Stimulated activated CD4-positive, alpha-beta T cell treated with anti-CD3 and anti-CD28 coated beads, Interleukin-2, amount 100 ng/mL, for 24 hours (primary cell): ENCODE data around the gene CASQ2.

Experiments
- DNase-seq, 2 donors: peaks; one replicate each; pipeline ENCODE4 v3.0.0-alpha.2; 2020

The CASQ2 gene

DNA sequence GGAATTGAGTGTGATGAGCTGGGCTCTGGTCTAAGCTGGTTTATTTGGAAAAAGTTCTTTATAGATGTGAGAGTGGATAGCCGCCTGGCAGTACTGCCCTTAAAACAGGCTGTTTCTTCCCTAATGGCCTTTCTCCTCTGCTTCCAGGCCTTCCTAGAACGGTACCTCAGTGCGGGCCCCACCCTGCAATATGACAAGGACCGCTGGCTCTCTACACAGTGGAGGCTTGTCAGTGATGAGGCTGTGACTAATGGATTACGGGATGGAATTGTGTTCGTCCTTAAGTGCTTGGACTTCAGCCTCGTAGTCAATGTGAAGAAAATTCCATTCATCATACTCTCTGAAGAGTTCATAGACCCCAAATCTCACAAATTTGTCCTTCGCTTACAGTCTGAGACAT lies 77.5 kb downstream of the CASQ2 start:
- no peak for DNase-seq

DNA sequence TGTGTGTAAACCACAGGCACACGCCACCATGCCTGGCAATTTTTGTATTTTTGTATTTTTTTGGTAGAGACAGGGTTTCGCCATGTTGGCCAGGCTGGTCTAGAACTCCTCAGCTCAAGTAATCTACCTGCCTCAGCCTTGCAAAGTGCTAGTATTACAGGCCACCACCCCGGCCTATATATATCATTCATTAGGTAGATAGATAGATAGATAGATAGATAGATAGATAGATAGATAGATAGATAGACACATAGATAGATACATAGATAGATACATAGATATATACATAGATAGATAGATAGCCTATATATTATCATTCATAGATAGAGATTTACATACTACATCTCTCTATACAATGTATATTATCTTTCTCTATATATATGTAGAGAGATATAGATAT lies 80.8 kb downstream of the CASQ2 start:
- DNase-seq = no peak

DNA sequence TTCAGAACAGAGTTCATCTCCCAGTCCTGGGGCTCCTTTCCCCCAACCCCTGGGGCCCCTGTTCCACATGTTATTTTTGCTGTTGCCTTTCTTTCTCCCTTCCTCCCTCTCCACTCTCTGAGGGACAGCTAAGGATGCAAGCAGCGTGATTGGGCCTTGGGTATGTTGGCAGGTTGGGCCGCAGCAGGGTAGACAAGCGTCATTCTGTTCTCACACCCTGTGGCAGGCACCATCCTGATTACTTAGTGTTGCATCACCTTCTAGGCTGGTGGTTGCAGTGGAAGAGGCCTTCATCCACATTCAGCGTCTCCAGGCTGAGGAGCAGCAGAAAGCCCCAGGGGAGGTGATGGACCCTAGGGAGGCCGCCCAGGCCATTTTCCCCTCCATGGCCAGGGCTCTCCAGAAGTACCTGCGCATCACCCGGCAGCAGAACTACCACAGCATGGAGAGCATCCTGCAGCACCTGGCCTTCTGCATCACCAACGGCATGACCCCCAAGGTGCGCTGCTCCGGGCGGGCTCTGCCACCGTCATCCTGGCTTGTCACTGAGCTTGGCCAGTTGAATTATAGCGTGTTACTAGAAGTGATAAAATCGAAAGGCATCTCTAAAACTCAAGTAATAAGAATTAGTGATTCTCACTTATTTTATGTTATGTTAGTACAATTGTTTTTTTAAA lies 83.3 kb downstream of the CASQ2 start:
- DNase-seq = no peak

DNA sequence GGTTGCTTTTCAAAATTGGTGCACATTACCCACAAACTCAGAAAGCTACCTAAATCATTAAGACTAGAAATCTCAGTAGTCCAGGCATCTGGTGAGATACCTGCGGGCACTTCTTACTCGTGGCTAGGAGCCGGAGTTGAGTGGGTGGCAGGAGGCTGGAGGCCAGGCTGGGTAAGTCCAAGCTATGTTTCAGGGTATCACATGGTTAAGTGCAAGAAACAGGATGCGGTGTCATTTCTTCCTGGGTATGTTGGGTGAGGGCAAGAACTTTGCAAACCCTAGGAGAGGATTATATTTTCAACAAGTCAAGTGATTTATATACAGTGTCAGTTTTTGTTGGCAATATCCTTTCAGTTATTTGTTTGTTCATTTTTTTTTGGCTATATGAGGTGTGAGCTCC lies 85.7 kb downstream of the CASQ2 start:
- DNase-seq = no peak

DNA sequence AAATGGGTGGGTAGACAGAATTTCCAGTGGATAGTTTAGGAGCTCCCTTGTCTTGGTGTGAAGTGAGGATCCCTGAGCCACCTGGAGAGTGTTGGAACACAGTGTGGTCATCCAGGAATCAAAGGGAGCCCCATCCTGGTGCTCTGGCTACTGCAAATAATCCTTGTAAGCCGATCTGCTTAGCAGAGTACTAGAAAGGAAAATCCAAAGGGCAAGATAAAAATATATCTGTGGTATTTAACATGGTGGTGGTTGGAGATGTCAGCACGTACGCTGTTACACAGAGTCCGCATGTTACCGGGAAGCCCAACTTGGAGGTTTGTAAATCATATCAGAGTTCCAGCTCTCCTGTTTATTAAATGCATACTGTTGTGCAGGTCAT lies 87.8 kb downstream of the CASQ2 start:
- DNase-seq = no peak

DNA sequence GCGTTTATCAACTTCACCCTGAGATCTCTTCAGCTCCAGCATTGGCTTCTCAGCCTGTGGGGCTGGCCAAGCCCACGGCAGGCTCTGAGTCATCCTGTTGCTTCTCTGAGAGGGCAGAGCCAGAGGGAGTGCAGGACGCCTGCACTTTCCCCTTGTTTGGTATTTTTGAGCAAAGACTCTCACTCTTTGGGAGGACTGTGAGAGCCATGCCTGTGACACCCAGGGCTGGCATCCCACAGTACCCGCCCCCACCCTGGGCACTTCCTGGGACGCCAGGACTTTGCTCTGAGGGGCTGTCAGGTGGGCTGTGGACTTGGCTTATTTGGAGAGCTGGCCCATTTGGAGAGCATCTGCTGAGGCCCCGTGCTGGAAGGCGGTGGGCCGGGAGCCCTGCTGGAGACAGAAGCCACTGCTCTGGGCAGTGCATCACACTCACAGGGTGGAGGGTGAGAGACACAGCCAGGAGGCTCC lies 89.3 kb downstream of the CASQ2 start:
- no peak for DNase-seq

DNA sequence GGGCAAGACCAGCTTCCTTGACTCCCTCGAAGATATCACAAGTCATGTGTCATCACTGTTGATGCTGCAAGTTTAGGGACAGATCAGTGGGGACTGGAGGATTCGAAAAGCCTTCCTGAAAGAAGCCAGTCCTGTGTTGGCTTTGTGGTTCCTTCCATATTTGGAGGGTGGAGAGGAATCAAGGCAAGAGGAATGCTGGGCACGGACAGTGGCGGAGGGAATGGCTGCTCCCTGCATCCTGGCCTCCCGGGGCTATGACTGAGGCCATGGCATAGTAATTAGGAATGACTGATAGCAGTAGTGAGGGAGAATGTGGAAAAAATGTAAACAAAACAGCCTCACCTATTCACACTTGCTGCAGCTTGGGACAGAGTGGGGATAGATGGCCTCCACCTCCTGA lies 90.4 kb downstream of the CASQ2 start:
- no peak for DNase-seq

DNA sequence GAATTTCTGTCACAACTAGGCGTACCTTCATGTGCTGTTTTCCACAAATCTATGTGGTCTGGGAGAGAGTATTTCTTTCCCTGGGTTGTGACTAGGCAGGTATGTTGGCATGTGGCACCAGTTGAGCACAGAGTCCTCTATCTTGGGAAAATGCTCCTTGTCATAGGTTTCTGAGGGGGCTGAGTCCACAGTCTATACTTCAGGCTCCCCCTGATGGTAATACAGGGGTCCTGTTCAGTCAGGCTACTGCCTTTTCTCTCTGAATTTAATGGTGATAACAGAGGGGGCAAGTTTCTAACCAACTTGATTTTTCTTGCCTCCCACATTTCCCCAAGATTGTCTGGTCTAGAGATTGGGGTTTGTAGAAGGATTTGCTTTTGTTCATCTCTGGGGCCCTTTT lies 90.9 kb downstream of the CASQ2 start:
- DNase-seq = no peak

DNA sequence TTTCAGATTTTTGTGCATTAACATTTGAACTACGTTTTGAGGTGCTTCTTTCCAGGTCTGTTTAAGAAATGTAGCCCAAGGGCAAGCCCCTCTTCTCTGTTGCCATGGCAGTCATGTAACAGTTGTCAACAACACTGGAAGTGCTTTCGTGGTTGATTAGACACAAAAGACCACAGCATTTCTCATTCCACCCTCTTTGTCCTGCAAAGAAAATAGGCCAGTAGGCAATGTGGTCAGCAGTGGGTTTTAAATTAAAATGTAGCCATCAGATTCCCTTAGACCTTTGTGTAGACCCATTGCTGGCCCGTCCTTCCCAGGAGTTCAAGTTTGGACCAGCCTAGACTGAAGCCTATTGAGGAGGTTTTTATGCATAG lies 91.3 kb downstream of the CASQ2 start:
- no peak for DNase-seq

DNA sequence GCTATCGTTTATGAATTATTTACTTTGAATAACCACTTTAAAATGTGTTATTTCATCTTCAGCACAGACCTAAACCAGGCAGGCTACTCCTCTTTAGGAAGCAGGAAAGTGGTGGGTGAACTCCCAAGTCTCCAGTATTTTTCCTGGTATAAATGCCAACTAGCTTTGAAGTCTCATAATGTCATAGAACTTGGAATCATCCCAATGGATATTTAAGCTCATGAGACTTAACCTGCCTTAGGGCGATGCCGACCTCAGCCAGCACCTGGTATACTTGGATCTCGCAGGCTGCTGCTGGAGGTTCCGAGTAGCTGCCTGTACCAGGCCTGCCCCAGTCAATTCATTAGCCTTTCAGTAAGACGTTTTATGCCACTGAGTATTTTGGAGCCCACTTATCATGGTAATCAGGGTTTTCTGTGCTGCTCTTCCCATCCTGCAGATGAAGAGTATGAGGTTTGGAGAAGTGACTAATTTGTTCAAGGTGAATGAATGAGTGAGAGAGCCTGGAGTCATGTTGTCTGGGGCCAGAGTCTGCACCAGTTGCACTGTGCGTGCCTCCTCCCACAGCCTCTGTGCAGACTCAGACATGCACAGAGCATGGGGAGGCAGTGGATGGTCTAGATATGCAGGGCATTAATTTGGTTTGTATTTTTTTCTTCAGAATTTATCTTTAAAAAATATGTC lies 91.9 kb downstream of the CASQ2 start:
- no peak for DNase-seq

DNA sequence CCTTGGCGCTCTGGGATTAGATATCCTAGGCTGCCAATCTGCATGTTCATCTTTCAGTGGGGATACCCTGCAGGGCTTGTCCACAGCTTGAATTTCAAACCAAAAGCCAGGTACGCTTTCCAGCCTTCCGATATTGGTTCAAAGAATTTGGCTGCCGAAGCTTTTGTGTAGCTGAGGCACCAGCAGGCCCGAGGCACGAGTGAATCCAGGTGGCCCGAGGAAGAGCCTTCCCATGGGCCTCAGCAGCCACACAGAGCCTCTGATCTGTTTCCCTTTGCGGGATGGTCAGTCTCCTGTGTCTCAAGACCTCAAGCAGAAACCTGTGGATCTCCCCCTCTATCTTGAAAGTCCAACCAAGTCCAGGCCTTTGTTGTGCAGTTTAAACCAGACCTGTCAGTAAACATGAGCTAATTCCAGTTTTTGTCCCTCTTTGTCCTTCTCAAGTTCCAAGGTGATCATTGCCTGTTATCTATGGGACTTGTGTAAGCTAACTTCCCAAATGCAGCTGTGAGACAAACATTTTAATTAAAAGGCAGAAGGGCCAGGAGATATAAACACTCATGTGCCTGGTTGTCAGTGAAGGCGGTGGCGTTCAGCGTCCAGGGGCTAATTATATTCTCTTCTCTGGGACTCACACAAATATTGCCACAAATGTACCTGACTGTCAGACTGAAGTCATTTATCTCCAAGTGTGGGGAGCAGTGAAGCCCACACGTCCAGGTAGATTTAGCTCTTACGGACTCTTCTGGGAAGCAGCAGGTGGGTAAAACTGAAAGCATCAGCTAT lies 96.1 kb downstream of the CASQ2 start:
- DNase-seq = no peak

DNA sequence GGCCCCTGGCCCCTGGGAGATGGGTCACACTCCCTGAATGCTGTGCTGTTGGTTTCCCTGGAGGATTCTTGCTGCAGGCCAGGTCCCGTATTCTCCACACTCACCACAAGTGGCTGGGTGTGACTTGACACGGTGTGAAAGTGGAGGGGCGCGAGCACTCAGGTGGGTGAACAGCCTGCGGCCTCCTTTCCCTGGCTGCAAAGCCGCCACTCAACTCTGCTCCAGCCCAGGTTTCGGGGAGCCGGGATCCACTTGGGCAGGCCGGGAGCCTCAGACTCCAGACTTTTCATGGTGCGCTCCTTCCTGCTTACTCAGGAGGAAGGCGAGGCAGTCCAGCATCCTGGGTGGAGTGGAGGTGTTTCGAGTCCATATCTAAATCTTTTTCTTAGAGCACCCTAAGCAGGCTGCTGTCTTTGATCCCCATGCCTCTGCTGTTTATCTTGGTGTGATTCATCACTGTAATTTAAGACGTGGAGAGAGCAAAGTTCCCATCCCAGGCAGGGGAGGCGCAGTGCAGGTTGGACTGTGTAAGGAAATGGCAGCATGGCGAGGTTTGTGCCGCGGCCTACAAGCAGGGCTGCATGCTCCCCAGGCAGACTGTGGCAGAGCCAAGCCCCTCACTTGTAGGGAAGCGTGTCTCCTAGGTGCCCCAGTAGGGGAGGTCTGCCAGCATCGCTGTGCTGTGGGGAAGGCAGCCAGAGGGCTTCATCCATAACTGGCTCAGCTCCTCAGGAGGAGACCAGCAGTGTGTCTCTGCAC lies 97.2 kb downstream of the CASQ2 start:
- DNase-seq = no peak

DNA sequence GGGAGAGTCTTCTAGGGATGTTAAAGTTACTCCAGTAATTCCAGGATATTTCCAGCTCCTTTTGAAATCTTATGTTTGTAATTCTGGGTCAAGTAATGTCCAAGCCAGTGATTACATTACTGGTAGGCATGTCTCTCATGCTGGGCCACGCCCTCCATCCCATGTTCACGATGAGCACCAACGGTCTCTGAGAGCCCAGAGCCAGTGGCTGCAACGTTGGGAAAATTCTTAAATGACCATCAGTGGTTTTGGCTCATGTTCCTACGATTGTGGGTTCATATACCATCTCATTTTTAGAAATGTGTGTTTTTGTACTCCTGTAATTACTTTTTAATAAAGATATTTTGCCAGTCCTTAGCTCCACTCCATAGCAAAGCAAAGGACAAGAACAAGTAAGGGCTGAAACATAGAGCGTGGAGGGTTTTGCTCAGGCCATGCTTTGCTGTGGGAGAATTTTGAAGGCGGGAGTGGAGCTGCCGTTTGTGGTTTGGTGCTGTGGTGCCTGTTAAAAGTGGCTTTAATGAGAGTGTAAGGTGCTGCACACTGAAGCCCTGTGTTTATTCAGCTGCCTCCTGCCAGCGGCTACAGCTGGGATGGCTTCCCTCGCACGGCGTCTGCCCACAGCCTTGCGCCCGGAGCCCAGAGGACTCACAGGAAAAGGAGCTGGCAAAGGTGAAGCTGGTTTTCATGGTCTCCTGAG lies 97.9 kb downstream of the CASQ2 start:
- no peak for DNase-seq

DNA sequence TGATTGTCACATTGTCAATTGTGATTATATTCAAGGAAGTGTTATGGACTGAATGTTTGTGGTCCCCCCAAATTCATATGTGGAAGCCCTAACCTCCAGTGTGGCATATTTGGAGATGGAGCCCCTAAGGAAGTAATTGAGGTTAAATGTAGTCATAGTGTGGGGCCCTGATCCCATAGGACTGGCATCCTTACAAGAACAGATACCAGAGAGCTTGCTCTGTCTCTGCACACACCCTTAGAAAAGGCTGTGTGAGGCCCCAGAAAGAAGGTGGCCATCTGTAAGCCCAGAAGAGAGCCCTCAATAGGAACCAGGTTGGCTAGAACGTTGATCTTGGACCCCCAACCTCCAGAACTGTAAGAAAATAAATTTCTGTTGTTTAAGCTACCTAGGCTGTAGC lies 98.6 kb downstream of the CASQ2 start:
- no peak for DNase-seq

DNA sequence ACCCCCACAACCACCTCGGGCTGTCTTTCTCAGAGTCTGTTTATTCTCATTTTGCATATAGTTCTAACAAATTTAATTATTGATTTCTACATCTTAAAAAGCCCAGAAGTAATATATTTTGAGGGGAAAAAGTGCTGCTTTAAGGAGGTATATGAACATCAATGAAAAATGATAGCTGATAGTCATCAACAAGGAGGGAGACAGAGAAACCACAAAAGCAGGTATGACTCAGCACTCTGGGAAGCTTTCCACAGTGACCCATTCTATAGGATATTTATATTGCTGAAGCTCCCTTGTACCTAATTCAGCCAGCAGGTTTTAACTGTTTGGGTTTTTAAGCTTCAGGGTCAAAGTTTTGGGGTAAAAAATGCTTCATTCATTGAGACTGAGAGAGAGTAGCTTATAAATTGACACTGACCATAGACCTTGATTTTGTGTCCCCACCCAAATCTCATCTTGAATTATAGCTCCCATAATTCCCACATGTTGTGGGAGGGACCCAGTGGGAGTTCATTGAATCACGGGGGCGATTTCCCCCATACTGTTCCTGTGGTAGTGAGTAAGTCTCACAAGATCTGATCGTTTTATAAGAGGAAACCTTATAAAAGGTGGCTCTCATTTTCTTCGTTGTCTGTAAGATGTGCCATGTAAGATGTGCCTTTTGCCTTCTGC lies 99.4 kb downstream of the CASQ2 start:
- DNase-seq = no peak

DNA sequence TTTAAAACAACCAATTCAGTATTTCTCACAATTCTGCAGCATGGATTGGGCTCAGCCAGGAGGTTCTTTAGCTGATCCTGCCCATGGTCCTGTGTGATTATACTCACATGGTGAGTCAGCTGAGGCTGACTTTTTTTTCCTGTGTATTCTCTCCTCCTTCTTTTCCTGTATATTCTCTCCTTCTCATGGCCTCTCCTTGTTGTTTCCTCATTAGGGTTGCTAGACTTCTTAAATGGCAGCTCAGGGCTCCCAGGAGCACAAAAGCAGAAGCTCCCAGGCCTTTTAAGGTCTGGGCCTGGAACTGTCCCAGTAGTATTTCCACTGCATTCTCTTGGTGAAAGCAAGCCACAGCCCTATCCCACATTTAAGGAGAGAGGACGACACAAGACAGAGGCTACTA lies 99.9 kb downstream of the CASQ2 start:
- no peak for DNase-seq

DNA sequence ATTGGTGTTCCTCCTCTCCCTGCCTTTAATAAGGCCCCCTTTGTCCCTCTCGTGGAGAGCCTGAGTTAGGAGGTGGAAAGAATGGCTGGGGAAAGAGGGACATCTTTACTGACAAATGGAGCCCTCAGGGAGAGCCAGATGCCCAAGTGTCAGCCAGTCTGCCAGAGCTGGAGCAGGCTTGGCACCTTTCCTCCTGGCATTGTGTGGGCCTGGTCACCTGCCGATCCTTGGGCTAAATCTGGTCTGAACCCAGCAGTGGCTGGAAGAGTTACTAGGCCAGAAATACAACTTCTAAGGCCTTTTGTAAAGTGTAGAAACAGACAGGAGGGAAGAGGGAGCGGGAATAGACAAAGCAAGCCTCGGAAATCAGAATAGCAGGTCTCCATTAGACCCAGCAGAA lies 101.8 kb downstream of the CASQ2 start:
- DNase-seq = no peak

DNA sequence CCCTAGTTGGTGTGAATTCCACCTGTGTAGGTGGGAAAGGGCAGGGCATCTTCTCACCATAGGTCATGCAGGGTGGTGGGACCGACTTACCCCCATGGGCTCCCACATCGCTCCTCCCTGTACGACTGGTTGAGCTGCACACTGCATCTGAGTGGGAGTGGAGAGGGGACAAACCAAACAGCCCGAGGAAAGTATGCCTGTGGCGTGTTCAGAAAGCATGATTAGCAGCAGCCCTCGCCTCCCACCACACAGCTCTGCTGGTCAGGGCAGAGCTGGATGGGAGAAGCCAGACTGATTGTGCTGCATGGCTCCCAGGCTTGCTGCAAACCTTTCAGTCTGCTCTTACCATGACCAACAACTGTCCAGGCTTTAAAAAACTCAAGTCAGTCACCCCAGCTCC lies 102.3 kb downstream of the CASQ2 start:
- DNase-seq = no peak

DNA sequence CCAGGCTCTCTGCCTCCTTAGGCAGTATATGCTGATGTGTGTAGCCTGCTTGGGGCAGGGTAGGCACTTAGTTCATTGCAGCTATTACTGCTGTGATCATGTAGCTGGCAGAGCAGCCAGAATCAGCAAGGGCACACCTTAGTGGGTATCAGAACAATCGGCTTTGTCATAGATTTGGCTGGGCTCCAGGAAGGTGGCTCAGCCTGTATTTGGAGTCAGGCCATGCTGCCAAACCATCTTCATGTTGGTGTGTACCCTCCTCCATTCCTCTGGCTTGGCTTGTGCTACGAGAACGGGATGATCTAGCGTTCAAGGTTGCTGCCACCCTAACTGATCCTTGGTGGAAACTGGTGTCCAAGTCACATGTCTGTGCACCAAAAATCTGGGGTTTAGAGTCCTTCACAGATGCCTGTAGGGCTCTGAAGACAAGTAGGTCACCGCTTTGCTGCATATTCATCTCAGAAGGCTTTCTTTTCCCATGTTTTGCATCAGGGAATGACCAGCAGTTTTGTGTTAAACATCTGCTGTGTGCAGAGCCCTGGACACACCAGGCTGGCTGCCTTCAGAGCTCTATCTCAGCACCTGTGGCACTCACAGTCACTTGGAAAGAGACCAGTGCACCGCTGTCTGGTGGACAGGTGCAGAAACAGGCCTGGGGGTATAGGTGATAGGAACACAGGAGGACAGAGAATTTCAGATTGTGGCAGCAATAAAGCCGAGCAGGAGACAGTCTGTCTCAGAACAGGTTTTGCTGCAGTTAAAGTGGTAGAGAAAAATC lies 103.0 kb downstream of the CASQ2 start:
- DNase-seq = no peak

DNA sequence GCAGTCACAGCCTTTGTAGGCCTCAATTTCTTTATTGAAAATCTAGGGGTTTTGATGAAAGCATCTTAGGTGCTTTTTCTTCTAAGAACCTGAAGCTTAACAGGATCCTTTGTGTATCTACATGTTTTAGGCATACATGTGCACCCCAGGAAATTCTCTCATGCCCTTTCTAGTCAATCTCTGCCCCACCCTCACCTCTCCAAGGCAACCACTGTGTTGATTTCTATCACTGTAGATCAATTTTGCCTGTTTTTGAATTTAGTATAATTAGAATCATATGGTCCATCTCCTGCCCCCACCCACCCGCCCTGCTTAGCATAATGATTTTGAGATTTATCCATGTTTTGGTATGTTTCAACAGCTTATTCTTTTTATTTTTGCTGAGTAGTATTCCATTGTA lies 107.4 kb downstream of the CASQ2 start:
- no peak for DNase-seq

DNA sequence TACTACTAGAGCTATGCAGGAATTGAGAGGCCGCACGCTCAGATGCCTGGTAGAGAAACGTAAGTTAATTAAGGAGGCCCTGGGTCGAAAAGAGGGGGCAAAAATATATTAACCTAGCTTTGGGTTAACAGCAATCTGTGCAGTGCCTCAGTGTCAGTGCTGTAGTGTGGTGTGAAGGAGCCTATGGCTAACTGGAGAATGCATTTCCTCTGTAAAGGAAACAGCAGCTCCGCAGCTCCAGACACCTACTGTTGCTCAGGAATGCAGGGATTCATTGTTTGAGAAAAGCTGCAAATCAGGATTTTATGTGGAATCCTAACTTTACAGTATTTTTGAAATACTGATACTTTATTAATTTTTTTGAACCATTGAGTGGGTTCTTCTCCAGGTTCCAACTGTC lies 108.4 kb downstream of the CASQ2 start:
- no peak for DNase-seq
